ENCODE measurements around the gene IFT80. TPM values are rescaled to one million over a fixed set of nuclear protein-coding genes. Genes with fewer than 3 reads are reported as not detected.
A peak's percentile ranks its signal among the peaks of the same experiment; 100 is the strongest.

The IFT80 gene
- total and polyA plus RNA-seq, 9 of the 15 experiments (the other 6 are each of a cell fraction or from before 2014, with no cell fraction given) = 6.7 to 21.1 (median 16.4) TPM

DNA sequence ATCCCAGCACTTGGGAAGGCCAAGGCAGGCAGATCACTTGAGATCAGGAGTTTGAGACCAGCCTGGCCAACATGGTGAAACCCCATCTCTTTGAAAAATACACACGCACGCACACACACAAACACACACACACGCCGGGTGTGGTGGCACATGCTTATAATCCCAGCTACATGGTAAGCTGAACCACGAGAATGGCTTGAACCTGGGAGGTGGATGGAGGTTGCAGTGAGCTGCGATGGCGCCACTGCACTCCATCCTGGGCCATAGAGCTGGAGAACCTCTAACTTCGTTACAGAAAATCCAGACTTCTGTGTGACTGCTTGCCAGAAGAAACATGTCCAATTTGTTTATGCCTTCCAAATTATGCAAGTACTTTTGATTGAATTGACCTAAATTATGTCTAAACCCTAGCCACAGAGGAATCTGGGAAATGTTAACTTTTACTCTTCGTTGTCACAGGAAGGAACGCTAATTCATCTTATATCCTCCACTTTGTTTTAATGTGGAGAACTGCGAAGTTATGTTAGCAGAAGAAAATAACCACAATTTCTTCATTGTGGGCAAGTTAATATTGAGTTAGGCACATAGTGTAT lies 28.9 kb upstream of the IFT80 start (continued):
- TF ChIP-seq MCM7 (IDR thresholded peaks at IDR 0.05) = no peak
- TF ChIP-seq ZNF263 (CRISPR knock-in tag; IDR thresholded peaks at IDR 0.05; ENCODE audit: borderline replicate concordance) = no peak
- 0 out of 2 replicates have a peak, but pooled peaks have one; percentile 55 for TF ChIP-seq POLR2A (conservative IDR thresholded peaks at IDR 0.05)
- no peak for TF ChIP-seq TEAD4 (IDR thresholded peaks at IDR 0.05; ENCODE audit: low read length)
- no peak for TF ChIP-seq TEAD4 (CRISPR knock-in tag; IDR thresholded peaks at IDR 0.05; ENCODE audit: borderline replicate concordance)
- TF ChIP-seq CBX3 (IDR thresholded peaks at IDR 0.05; ENCODE audit: borderline replicate concordance in 1 of 2, low read length in 2 of 2) = no peak
- no peak for TF ChIP-seq TAF9B (IDR thresholded peaks at IDR 0.05; ENCODE audit: partially characterized antibody)
- no peak for TF ChIP-seq ZSCAN29 (IDR thresholded peaks at IDR 0.05)
- TF ChIP-seq KLF16 (IDR thresholded peaks at IDR 0.05) = no peak
- no peak for TF ChIP-seq NCOA1 (IDR thresholded peaks at IDR 0.05; ENCODE audit: low read depth)
- no peak for TF ChIP-seq ZNF584 (CRISPR knock-in tag; IDR thresholded peaks at IDR 0.05; ENCODE audit: low read depth)
- no peak for TF ChIP-seq TAF1 (IDR thresholded peaks at IDR 0.05; ENCODE audit: control insufficient read depth, extremely low read depth, insufficient read depth, low read length, severe bottlenecking)
- TF ChIP-seq DPF2 (IDR thresholded peaks at IDR 0.05) = no peak

DNA sequence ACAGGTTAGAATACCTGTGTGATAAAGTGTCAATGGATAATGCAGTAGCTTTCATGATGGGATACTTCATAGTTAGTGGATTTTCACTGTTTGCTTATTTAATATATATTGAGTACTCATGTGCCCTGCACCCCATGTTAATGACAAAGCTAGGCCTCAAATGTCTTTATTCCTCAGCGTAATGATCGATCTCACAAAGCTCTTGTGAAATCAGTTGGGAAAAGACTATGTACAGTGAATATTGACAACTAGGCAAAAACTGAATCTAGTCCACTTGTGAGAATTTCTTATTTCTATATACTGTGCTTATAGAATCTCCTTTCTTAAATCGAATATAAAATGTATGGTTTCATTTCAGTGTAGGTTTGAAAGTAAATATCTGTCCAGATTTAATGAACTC lies 18.3 kb upstream of the IFT80 start:
- Histone ChIP-seq H3K9ac (ENCODE audit: insufficient read depth in 1 of 2, low read depth in 2 of 2, low read length in 2 of 2) (no peak overlapping the region), H3K27me3 (ENCODE audit: control insufficient read depth in 2 of 2, insufficient read depth in 2 of 2, low read length in 2 of 2) (no peaks in the 10 kb centered on the region), H3K79me2 (ENCODE audit: control insufficient read depth, insufficient read depth, low read length) (peaks cover 57% of the 10 kb centered on the region), H3K36me3 (ENCODE audit: control insufficient read depth, insufficient read depth, low read length) (peaks cover 94% of the 10 kb centered on the region), H3K9me3 (replicated peaks; ENCODE audit: control insufficient read depth, insufficient read depth, low read depth, low read length) (no peaks in the 10 kb centered on the region), H3K27ac (ENCODE audit: extremely low read depth, low read depth, low read length) (no peak overlapping the region), H3K4me1 (replicated peaks in 1 of 2; ENCODE audit: control insufficient read depth in 2 of 2, insufficient read depth in 2 of 2, low read length in 2 of 2) (no peaks in the 10 kb centered on the region), H2AFZ (ENCODE audit: low read depth, low read length) (no peak overlapping the region), H3K4me2 (ENCODE audit: insufficient read depth, low read length) (no peak overlapping the region), H3K4me3 (no peak overlapping the region), H3K9me1 (ENCODE audit: control insufficient read depth, insufficient read depth, low read length) (no peaks in the 10 kb centered on the region), H4K20me1 (replicated peaks; ENCODE audit: control insufficient read depth, insufficient read depth, low read length) (no peaks in the 10 kb centered on the region)
- FAIRE-seq (no peak), DNase-seq (ENCODE audit: extremely low read depth in 1 of 4, low spot score in 3 of 4) (no peak), ATAC-seq (no peak)
- no peak for TF ChIP-seq ZNF143 (CRISPR knock-in tag; IDR thresholded peaks at IDR 0.05)
- no peak for TF ChIP-seq ZNF785 (CRISPR knock-in tag; IDR thresholded peaks at IDR 0.05)
- TF ChIP-seq ETV6 (IDR thresholded peaks at IDR 0.05; ENCODE audit: borderline replicate concordance in 1 of 2, low read depth in 2 of 2, low read length in 1 of 2) = no peak
- no peak for TF ChIP-seq ETV6 (CRISPR knock-in tag; IDR thresholded peaks at IDR 0.05; ENCODE audit: borderline replicate concordance)
- TF ChIP-seq, protein P1, sequence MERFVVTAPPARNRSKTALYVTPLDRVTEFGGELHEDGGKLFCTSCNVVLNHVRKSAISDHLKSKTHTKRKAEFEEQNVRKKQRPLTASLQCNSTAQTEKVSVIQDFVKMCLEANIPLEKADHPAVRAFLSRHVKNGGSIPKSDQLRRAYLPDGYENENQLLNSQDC (CRISPR knock-in tag; IDR thresholded peaks at IDR 0.05) = no peak
- no peak for TF ChIP-seq NFATC3 (IDR thresholded peaks at IDR 0.05)
- ChIA-PET CTCF (ENCODE audit: low intra/inter-chr PET ratio) (no interaction called here), POLR2A (interaction anchor here (0.6 to 1.9 kb wide), 2 partner anchors 10 to 19 kb away, joined by 3 to 8 read pairs; no protein-coding TSS in a partner anchor)
- in situ Hi-C loops (cut with MboI) = no loop called here
- no TSS peak for BruUV-seq (replicated peaks)
- WGBS (ENCODE audit: insufficient coverage, low coverage, missing lambda C conversion rate) = 97% methylated on average over 3 of the region's 3 CpGs
- intact Hi-C loops (cut with micrococcal nuclease) = no loop called here

Measured in K562 (cell line).